HEK293 (cell line): ENCODE results near the gene MRPL21.

ENCODE experiments used
- CTCF ChIA-PET: fragments of 350-600 bp; formaldehyde crosslinking; extraction: SDS; loops from one replicate; lab custom pipeline; 2021; ENCODE audit warnings: antibody characterized with exemption; lab: Yijun Ruan, JAX
- POLR2A ChIA-PET: fragments of 300-600 bp; formaldehyde crosslinking; extraction: SDS; loops from one replicate; lab custom pipeline; 2020; ENCODE audit warnings: antibody characterized with exemption, inconsistent platforms; lab: Yijun Ruan, JAX
- H3K27ac ChIP-seq: fragments of 200-500 bp; sonication (Bioruptor generic); 2 replicates; pipeline ENCODE4 v1.5.1; 2014; ENCODE audit warnings: low read depth, low read length, control low read depth, inconsistent platforms; ENCODE audit errors: extremely low read depth
- H3K36me3 ChIP-seq, 2 experiments: fragments of 200-500 bp in 1 of 2; sonication (Bioruptor generic) in 1 of 2; 1 replicate in 1 of 2; 2 replicates in 1 of 2; pipeline ENCODE4 v1.5.1; 2014 to 2017; ENCODE audit warnings: inconsistent platforms in 2 of 2, low read length in 2 of 2; ENCODE audit not compliant: control insufficient read depth in 2 of 2, insufficient read depth in 1 of 2
- H3K4me1 ChIP-seq: fragments of 200-500 bp; sonication (Bioruptor generic); 2 replicates; pipeline ENCODE4 v1.5.1; 2014; ENCODE audit warnings: mild to moderate bottlenecking, low read length, inconsistent platforms; ENCODE audit not compliant: control insufficient read depth, insufficient read depth
- H3K4me3 ChIP-seq: 2 replicates; pipeline ENCODE4 v1.5.1; 2011; ENCODE audit warnings: low read depth, mild to moderate bottlenecking, control low read depth, low read length, moderate library complexity
- H3K9me3 ChIP-seq: fragments of 200-500 bp; sonication (Bioruptor generic); 2 replicates; pipeline ENCODE4 v1.5.1; 2014; ENCODE audit warnings: low read depth, low read length, inconsistent platforms; ENCODE audit not compliant: control insufficient read depth, insufficient read depth
- BCL6B ChIP-seq: fragments of 450-650 bp; formaldehyde crosslinking; IDR thresholded peaks from 2 replicates; pipeline ENCODE4 v1.5.1; 2017; ENCODE audit warnings: missing biosample characterization, missing genetic modification characterization
- FEZF1 ChIP-seq: fragments of 450-650 bp; formaldehyde crosslinking; IDR thresholded peaks from 2 replicates; pipeline ENCODE4 v1.5.1; 2016; ENCODE audit warnings: missing biosample characterization, missing genetic modification characterization
- GFI1B ChIP-seq: fragments of 450-650 bp; formaldehyde crosslinking; IDR thresholded peaks from 2 replicates; pipeline ENCODE4 v1.5.1; 2016; ENCODE audit warnings: missing biosample characterization, missing genetic modification characterization
- IKZF3 ChIP-seq: fragments of 450-650 bp; IDR thresholded peaks from 2 replicates; pipeline ENCODE4 v1.5.0; 2018; ENCODE audit warnings: missing biosample characterization, mild to moderate bottlenecking, missing genetic modification characterization, moderate library complexity
- PATZ1 ChIP-seq: fragments of 450-650 bp; formaldehyde crosslinking; IDR thresholded peaks from 2 replicates; pipeline ENCODE4 v1.5.1; 2016; ENCODE audit warnings: missing biosample characterization, missing genetic modification characterization
- PRDM10 ChIP-seq: fragments of 450-650 bp; formaldehyde crosslinking; IDR thresholded peaks from 2 replicates; pipeline ENCODE4 v1.5.1; 2016; ENCODE audit warnings: missing biosample characterization, missing genetic modification characterization
- ZBTB17 ChIP-seq: fragments of 450-650 bp; formaldehyde crosslinking; IDR thresholded peaks from 2 replicates; pipeline ENCODE4 v1.5.1; 2016; ENCODE audit warnings: missing biosample characterization, missing genetic modification characterization
- ZBTB48 ChIP-seq: fragments of 450-650 bp; formaldehyde crosslinking; IDR thresholded peaks from 2 replicates; pipeline ENCODE4 v1.5.1; 2016; ENCODE audit warnings: missing biosample characterization, missing genetic modification characterization
- ZBTB7A ChIP-seq: fragments of 450-650 bp; formaldehyde crosslinking; IDR thresholded peaks from 2 replicates; pipeline ENCODE4 v1.5.1; 2016; ENCODE audit warnings: low read depth, missing biosample characterization, missing genetic modification characterization
- ZFHX2 ChIP-seq: fragments of 450-650 bp; formaldehyde crosslinking; conservative IDR thresholded peaks from 2 replicates; pipeline ENCODE4 v1.5.1; 2016; ENCODE audit warnings: missing biosample characterization, missing genetic modification characterization
- ZNF114 ChIP-seq: fragments of 450-650 bp; formaldehyde crosslinking; IDR thresholded peaks from 2 replicates; pipeline ENCODE4 v1.5.0; 2017; ENCODE audit warnings: missing biosample characterization, missing genetic modification characterization
- ZNF132 ChIP-seq: fragments of 450-650 bp; formaldehyde crosslinking; IDR thresholded peaks from 2 replicates; pipeline ENCODE4 v1.5.1; 2017; ENCODE audit warnings: missing biosample characterization, missing genetic modification characterization, borderline replicate concordance
- ZNF148 ChIP-seq: fragments of 450-650 bp; formaldehyde crosslinking; IDR thresholded peaks from 2 replicates; pipeline ENCODE4 v1.5.0; 2017; ENCODE audit warnings: missing biosample characterization, missing genetic modification characterization, borderline replicate concordance
- ZNF184 ChIP-seq: fragments of 450-650 bp; IDR thresholded peaks from 2 replicates; pipeline ENCODE4 v1.5.1; 2018; ENCODE audit warnings: missing biosample characterization, mild to moderate bottlenecking, missing genetic modification characterization
- ZNF239 ChIP-seq: fragments of 450-650 bp; formaldehyde crosslinking; IDR thresholded peaks from 2 replicates; pipeline ENCODE4 v1.5.1; 2016; ENCODE audit warnings: missing biosample characterization, missing genetic modification characterization
- ZNF354C ChIP-seq: fragments of 450-650 bp; formaldehyde crosslinking; IDR thresholded peaks from 2 replicates; pipeline ENCODE4 v1.5.1; 2016; ENCODE audit warnings: missing biosample characterization, missing genetic modification characterization, low read depth, borderline replicate concordance
- ZNF48 ChIP-seq: fragments of 450-650 bp; formaldehyde crosslinking; IDR thresholded peaks from 2 replicates; pipeline ENCODE4 v1.5.1; 2016; ENCODE audit warnings: missing biosample characterization, missing genetic modification characterization
- ZNF530 ChIP-seq: fragments of 450-650 bp; formaldehyde crosslinking; IDR thresholded peaks from 2 replicates; pipeline ENCODE4 v1.5.1; 2016; ENCODE audit warnings: low read depth, missing biosample characterization, missing genetic modification characterization
- ZNF580 ChIP-seq: fragments of 450-650 bp; formaldehyde crosslinking; IDR thresholded peaks from 2 replicates; pipeline ENCODE4 v1.5.1; 2016; ENCODE audit warnings: missing biosample characterization, missing genetic modification characterization
- ZNF704 ChIP-seq: fragments of 450-650 bp; formaldehyde crosslinking; IDR thresholded peaks from 2 replicates; pipeline ENCODE4 v1.5.1; 2016; ENCODE audit warnings: missing biosample characterization, missing genetic modification characterization
- ZNF707 ChIP-seq: fragments of 450-650 bp; formaldehyde crosslinking; IDR thresholded peaks from 2 replicates; pipeline ENCODE4 v1.5.1; 2016; ENCODE audit warnings: missing biosample characterization, missing genetic modification characterization
- ZNF792 ChIP-seq: fragments of 450-650 bp; formaldehyde crosslinking; IDR thresholded peaks from 2 replicates; pipeline ENCODE4 v1.5.1; 2016; ENCODE audit warnings: missing biosample characterization, missing genetic modification characterization
- ZSCAN30 ChIP-seq: fragments of 450-650 bp; IDR thresholded peaks from 2 replicates; pipeline ENCODE4 v1.5.1; 2018; ENCODE audit warnings: missing biosample characterization, mild to moderate bottlenecking, missing genetic modification characterization, moderate library complexity

The MRPL21 gene

GRCh38 chr11:68870470-68870869, 33.2 kb downstream of the MRPL21 start (continued):
- TF ChIP-seq ZNF114 (tag by site-specific recombination) (no peak), ZNF184 (no peak), ZFHX2 (tag by site-specific recombination) (no peak), ZNF707 (no peak), ZNF580 (no peak), PRDM10 (tag by site-specific recombination) (no peak)

GRCh38 chr11:68868221-68868835, 35.3 kb downstream of the MRPL21 start:
- Histone ChIP-seq H3K36me3 (no peaks in the 10 kb centered on the region), H3K9me3 (no peaks in the 10 kb centered on the region), H3K4me1 (no peaks in the 10 kb centered on the region), H3K27ac (no peak overlapping the region), H3K4me3 (no peak overlapping the region)
- CTCF ChIA-PET, result interaction anchor here (0.9 kb wide), 1 partner anchor 194 kb away, joined by 4 read pairs; no protein-coding TSS in a partner anchor
- TF ChIP-seq FEZF1 (tag by site-specific recombination) (no peak), ZSCAN30 (tag by site-specific recombination) (no peak), ZNF132 (tag by site-specific recombination) (no peak), ZNF239 (tag by site-specific recombination) (no peak), IKZF3 (tag by site-specific recombination) (no peak), ZNF792 (tag by site-specific recombination) (no peak), GFI1B (tag by site-specific recombination) (no peak), ZNF354C (tag by site-specific recombination) (no peak)
- POLR2A ChIA-PET, result no interaction called here

GRCh38 chr11:68867066-68867465, 36.6 kb downstream of the MRPL21 start:
- Histone ChIP-seq H3K27ac (no peak overlapping the region), H3K36me3 (no peaks in the 10 kb centered on the region), H3K4me1 (no peaks in the 10 kb centered on the region), H3K9me3 (no peaks in the 10 kb centered on the region), H3K4me3 (no peak overlapping the region)
- POLR2A ChIA-PET, result no interaction called here
- CTCF ChIA-PET, result no interaction called here
- TF ChIP-seq BCL6B (tag by site-specific recombination), result no peak
- no peak for TF ChIP-seq ZBTB7A
- no peak for TF ChIP-seq ZBTB48 (tag by site-specific recombination)
- TF ChIP-seq ZNF48 (tag by site-specific recombination), result no peak
- TF ChIP-seq ZNF530 (tag by site-specific recombination), result no peak
- no peak for TF ChIP-seq PATZ1 (tag by site-specific recombination)
- TF ChIP-seq ZSCAN30 (tag by site-specific recombination), result no peak
- TF ChIP-seq ZBTB17, result no peak
- no peak for TF ChIP-seq ZNF148
- TF ChIP-seq ZNF704 (tag by site-specific recombination), result no peak
